K562 treated with DMSO at 1 percent for 4 hours (cell line): ENCODE measurements around the gene EGR2. TPM values are rescaled to one million over a fixed set of nuclear protein-coding genes. Genes with fewer than 3 reads are reported as not detected.

Source experiments
- total RNA-seq: library from RNA; unstranded; fragments of 300-600 nt; gene quantifications from 2 replicates; pipeline ENCODE4 v1.2.3, GENCODE V29; 2022; ENCODE audit not compliant: insufficient read depth

Gene EGR2
- total RNA-seq = not detected in 2 replicates

GRCh38 chr10:62816331-62817120 lies at the start of gene EGR2:
Gene EGR2, minus strand, starts transcription at chr10:62816366. Its CDS starts 337 bp downstream, at chr10:62816029.

DNA sequence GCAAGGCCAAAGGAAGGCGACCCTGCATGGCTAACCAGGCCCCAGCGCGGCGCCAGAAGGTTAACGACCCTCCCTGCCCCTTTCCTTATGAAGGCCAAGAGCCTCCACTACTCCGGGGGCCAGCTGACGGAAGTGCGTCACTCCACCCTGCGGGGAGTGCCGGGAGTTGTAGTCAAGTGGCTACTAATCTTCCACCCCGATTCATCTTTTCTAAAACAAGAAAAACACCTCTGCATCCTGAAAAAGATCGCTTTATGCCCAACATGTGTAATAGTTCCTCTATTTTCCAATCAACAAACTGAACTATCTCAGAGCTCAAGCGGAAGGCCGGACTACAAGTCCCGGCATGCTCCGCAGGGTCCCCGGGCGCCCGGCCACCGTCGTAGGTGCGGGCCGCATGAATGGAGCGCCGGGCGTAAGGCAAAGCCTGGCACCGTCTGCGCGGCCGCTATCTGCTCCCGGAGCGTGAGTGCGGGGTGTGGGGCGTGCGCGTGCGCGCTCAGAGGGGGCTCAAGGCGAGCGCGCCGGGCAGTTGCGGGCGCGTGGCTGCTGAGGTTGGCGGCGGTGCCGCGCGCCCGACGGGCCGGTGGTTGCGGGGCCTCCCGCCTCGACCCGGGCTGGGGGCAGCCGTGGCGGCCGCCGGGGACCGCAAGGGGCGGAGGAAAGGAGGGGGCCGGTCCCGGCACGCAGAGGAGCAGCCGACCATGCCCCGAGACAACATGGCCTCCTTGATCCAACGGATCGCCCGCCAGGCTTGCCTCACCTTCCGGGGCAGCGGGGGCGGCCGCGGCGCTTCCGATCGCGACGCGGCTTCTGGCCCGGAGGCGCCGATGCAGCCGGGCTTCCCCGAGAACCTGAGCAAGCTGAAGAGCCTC lies 11.6 kb downstream of the EGR2 start, which contains the start of gene ADO:
TSS of gene ADO (plus strand) at position 365 of the 875 bp plus-strand sequence. CDS start at position 705, 340 bp downstream.

Other genes with a start within 250 kb of the EGR2 start
- 13.7 and 17.6 TPM in 2 replicates for gene ADO, start 11.6 kb downstream of the EGR2 start, total RNA-seq